Keratinocyte (primary cell): ENCODE data around the gene AKR1C2. TPM values are rescaled to one million over a fixed set of nuclear protein-coding genes. Genes with fewer than 3 reads are reported as not detected.

Experiments used
- DNase-seq: peaks from one replicate; pipeline ENCODE4 v3.0.0-alpha.2; 2011; ENCODE audit warnings: low read depth, missing footprints, low spot score
- FAIRE-seq: peaks from 2 replicates; lab custom pipeline; 2011; peaks lifted over from hg19 to GRCh38; lab: Jason Lieb, UNC
- H2AFZ ChIP-seq: 2 replicates; pipeline ENCODE4 v1.6.0; 2012; ENCODE audit warnings: low read length, control low read depth, inconsistent platforms; ENCODE audit not compliant: control insufficient read depth
- H3K27ac ChIP-seq: 2 replicates; pipeline ENCODE4 v1.5.1; 2011; ENCODE audit warnings: low read length; ENCODE audit not compliant: control insufficient read depth, insufficient read depth
- H3K27me3 ChIP-seq: 3 replicates; pipeline ENCODE4 v1.6.0; 2011; ENCODE audit warnings: low read length; ENCODE audit not compliant: control insufficient read depth, insufficient read depth; ENCODE audit errors: extremely low read depth
- H3K36me3 ChIP-seq, 2 experiments: 2 replicates in 1 of 2; 3 replicates in 1 of 2; pipeline ENCODE4 v1.5.1; 2011; ENCODE audit warnings: low read length in 2 of 2, mild to moderate bottlenecking in 1 of 2; ENCODE audit not compliant: control insufficient read depth in 2 of 2, insufficient read depth in 2 of 2; ENCODE audit errors: extremely low read depth in 1 of 2
- H3K4me1 ChIP-seq: 3 replicates; pipeline ENCODE4 v1.5.1; 2011; ENCODE audit warnings: low read length; ENCODE audit not compliant: control insufficient read depth, insufficient read depth; ENCODE audit errors: extremely low read depth
- H3K4me2 ChIP-seq: 3 replicates; pipeline ENCODE4 v1.6.0; 2011; ENCODE audit warnings: low read depth, low read length; ENCODE audit not compliant: control insufficient read depth, insufficient read depth; ENCODE audit errors: extremely low read depth
- H3K4me3 ChIP-seq, 3 experiments: fragments of 200-600 bp in 1 of 3; sonication (generic) in 1 of 3; 2 replicates in 2 of 3; 3 replicates in 1 of 3; pipeline ENCODE4 v1.5.1; 2011 to 2016; ENCODE audit warnings: low read length in 3 of 3, mild to moderate bottlenecking in 3 of 3, control low read depth in 2 of 3, inconsistent platforms in 1 of 3, low read depth in 1 of 3, mixed read lengths in 1 of 3, mixed run types in 1 of 3, moderate library complexity in 1 of 3; ENCODE audit not compliant: control insufficient read depth in 2 of 3, insufficient read depth in 2 of 3; ENCODE audit errors: extremely low read depth in 1 of 3
- H3K79me2 ChIP-seq: 2 replicates; pipeline ENCODE4 v1.6.0; 2012; ENCODE audit warnings: low read length; ENCODE audit not compliant: control insufficient read depth, insufficient read depth
- H3K9ac ChIP-seq: 3 replicates; pipeline ENCODE4 v1.6.0; 2011; ENCODE audit warnings: low read length; ENCODE audit not compliant: control insufficient read depth, insufficient read depth; ENCODE audit errors: extremely low read depth
- H3K9me1 ChIP-seq: 3 replicates; pipeline ENCODE4 v1.6.0; 2011; ENCODE audit warnings: low read length; ENCODE audit not compliant: control insufficient read depth, insufficient read depth; ENCODE audit errors: extremely low read depth
- H3K9me3 ChIP-seq: 2 replicates; pipeline ENCODE4 v1.5.1; 2012; ENCODE audit warnings: low read depth, low read length; ENCODE audit not compliant: control insufficient read depth
- H4K20me1 ChIP-seq: 3 replicates; pipeline ENCODE4 v1.6.0; 2011; ENCODE audit warnings: low read length; ENCODE audit not compliant: control insufficient read depth, insufficient read depth; ENCODE audit errors: extremely low read depth
- CTCF ChIP-seq, 3 experiments: IDR thresholded peaks in 1 of 3; conservative IDR thresholded peaks in 1 of 3; optimal IDR thresholded peaks in 1 of 3; 2 replicates in 2 of 3; 3 replicates in 1 of 3; pipeline versions ENCODE3 to v1.5.1; 2011; ENCODE audit warnings: low read length in 3 of 3, mild to moderate bottlenecking in 3 of 3, moderate library complexity in 2 of 3, control low read depth in 1 of 3, inconsistent platforms in 1 of 3; ENCODE audit not compliant: insufficient read depth in 2 of 3; ENCODE audit errors: extremely low read depth in 1 of 3
- EZH2 ChIP-seq: IDR thresholded peaks from one replicate; pipeline ENCODE4 v1.6.1; 2012; ENCODE audit warnings: inconsistent platforms, mild to moderate bottlenecking, low read length, moderate library complexity
- dilution Hi-C: fragments of 300-500 bp; cut with MboI; formaldehyde crosslinking; loops from one replicate; pipeline ENCODE4 v1.7.0; 2020; ENCODE audit warnings: low sequenced_read_pairs; ENCODE audit not compliant: extremely low pct_ligation_motif_present
- polyA plus RNA-seq, 5 experiments: library from polyadenylated mRNA; depleted of rRNA in 3 of 5; stranded (reverse) in 3 of 5; stranded (forward) in 1 of 5; unstranded in 1 of 5; fragments of >200 nt; gene quantifications; 1 replicate in 1 of 5; 2 replicates in 3 of 5; 3 replicates in 1 of 5; pipeline versions ENCODE4 v1.2.1 to v1.2.3, GENCODE V29; 2011 to 2012; ENCODE audit warnings: missing spikeins in 2 of 5, low read depth in 1 of 5, low replicate concordance in 1 of 5

AKR1C2 gene
- polyA plus RNA-seq, 1 donor (not counting 4 experiments of a cell fraction or from before 2014, with no cell fraction given) = 66.0 TPM

DNA sequence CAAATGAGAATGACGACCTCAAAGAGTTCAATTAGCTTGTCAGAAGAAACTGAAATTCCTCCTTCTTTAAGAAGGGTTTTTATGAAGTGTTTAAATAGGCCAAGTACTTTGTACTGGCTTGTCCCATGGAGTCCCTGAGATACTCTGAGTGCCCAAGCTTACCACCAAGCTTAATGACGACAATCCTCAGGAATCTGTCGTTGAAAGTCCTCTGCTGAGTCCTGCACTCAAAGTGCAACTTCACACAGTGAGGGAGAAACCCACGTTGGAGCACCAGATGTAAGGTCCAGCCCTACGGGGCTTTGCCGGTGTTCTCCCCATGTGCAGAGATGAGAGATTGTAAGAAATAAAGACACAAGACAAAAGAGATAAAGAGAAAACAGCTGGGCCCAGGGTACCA is 42.8 kb upstream of the AKR1C2 start:
- Histone ChIP-seq H3K9me1 (no peaks in the 10 kb centered on the region), H3K36me3 (no peaks in the 10 kb centered on the region), H3K27me3 (no peaks in the 10 kb centered on the region), H3K4me1 (peaks cover 15% of the 10 kb centered on the region), H3K9me3 (no peaks in the 10 kb centered on the region), H3K4me2 (no peak overlapping the region), H3K79me2 (no peaks in the 10 kb centered on the region), H3K9ac (no peak overlapping the region), H4K20me1 (no peaks in the 10 kb centered on the region), H2AFZ (no peak overlapping the region), H3K27ac (no peak overlapping the region), H3K4me3 (no peak overlapping the region)
- FAIRE-seq (no peak), DNase-seq (no peak)
- TF ChIP-seq EZH2 (no peak), CTCF (optimal IDR thresholded peaks at IDR 0.05 in 1 of 3, IDR thresholded peaks at IDR 0.05 in 1 of 3, conservative IDR thresholded peaks at IDR 0.05 in 1 of 3; ENCODE audit: extremely low read depth in 1 of 3, insufficient read depth in 2 of 3, low read length in 3 of 3) (no peak)
- dilution Hi-C loops = no loop called here

- Histone ChIP-seq H4K20me1 (no peaks in the 10 kb centered on the region), H3K4me1 (peaks cover 18% of the 10 kb centered on the region), H2AFZ (no peak overlapping the region), H3K36me3 (no peaks in the 10 kb centered on the region), H3K9me3 (no peaks in the 10 kb centered on the region), H3K27me3 (no peaks in the 10 kb centered on the region), H3K4me2 (no peak overlapping the region), H3K9ac (no peak overlapping the region), H3K4me3 (no peak overlapping the region), H3K79me2 (no peaks in the 10 kb centered on the region), H3K9me1 (no peaks in the 10 kb centered on the region), H3K27ac (no peak overlapping the region)
- TF ChIP-seq CTCF (optimal IDR thresholded peaks at IDR 0.05 in 1 of 3, IDR thresholded peaks at IDR 0.05 in 1 of 3, conservative IDR thresholded peaks at IDR 0.05 in 1 of 3; ENCODE audit: extremely low read depth in 1 of 3, insufficient read depth in 2 of 3, low read length in 3 of 3) = no peak
- TF ChIP-seq EZH2 = no peak
- FAIRE-seq = no peak
- dilution Hi-C loops = no loop called here
- DNase-seq = no peak
Observed at GRCh38 chr10:5045095-5045494, 41.4 kb upstream of the AKR1C2 start.
